IMR-90 (cell line): Measurements from ENCODE around the gene SAA1. TPM values are rescaled to one million over a fixed set of nuclear protein-coding genes. Genes with fewer than 3 reads are reported as not detected.

Source experiments
- ATAC-seq: fragments of 200-7000 bp; cut with Tn5 transposase; 2 replicates; pipeline ENCODE4 v1.9.1; 2020; ENCODE audit warnings: low read depth, mild to moderate bottlenecking, moderate library complexity
- BruUV-seq: library from RNA; stranded (reverse); fragments of 400-500 nt; replicated peaks from 2 replicates; lab custom pipeline; 2021; lab: Mats Ljungman, UMichigan
- CTCF ChIA-PET: fragments of 300-600 bp; formaldehyde crosslinking; extraction: SDS; loops from one replicate; lab custom pipeline; 2021; ENCODE audit warnings: antibody characterized with exemption; lab: Yijun Ruan, JAX
- POLR2A ChIA-PET: fragments of 300-600 bp; sonication (Branson Sonifier 250); formaldehyde crosslinking; loops from one replicate; lab custom pipeline; 2022; ENCODE audit warnings: antibody characterized with exemption; ENCODE audit not compliant: unreplicated experiment; lab: Charles Lee
- DNase-seq: peaks from one replicate; pipeline ENCODE4 v3.0.0; 2013
- H2AFZ ChIP-seq: replicated peaks from 2 replicates; pipeline ENCODE3; 2013; ENCODE audit warnings: low read length, mild to moderate bottlenecking; ENCODE audit not compliant: poor library complexity
- H2AK5ac ChIP-seq: 2 replicates; pipeline ENCODE4 v1.6.1; 2013; ENCODE audit warnings: low read depth, low read length, inconsistent platforms
- H2AK9ac ChIP-seq: replicated peaks from 2 replicates; pipeline ENCODE3; 2013; ENCODE audit warnings: mild to moderate bottlenecking, low read depth, low read length, moderate library complexity; ENCODE audit not compliant: poor library complexity
- H2BK120ac ChIP-seq: 2 replicates; pipeline ENCODE4 v1.6.1; 2013; ENCODE audit warnings: low read depth, low read length, inconsistent platforms
- H2BK15ac ChIP-seq: 3 replicates; pipeline ENCODE4 v1.6.1; 2013; ENCODE audit warnings: low read depth, low read length, inconsistent platforms
- H2BK20ac ChIP-seq: 2 replicates; pipeline ENCODE4 v1.6.1; 2013; ENCODE audit warnings: low read depth, mild to moderate bottlenecking, inconsistent platforms, low read length, moderate library complexity
- H2BK5ac ChIP-seq: 2 replicates; pipeline ENCODE4 v1.6.1; 2013; ENCODE audit warnings: mild to moderate bottlenecking, low read depth, low read length, inconsistent platforms; ENCODE audit not compliant: poor library complexity, severe bottlenecking
- H3K14ac ChIP-seq: replicated peaks from 2 replicates; pipeline ENCODE4 v1.6.1; 2013; ENCODE audit warnings: low read depth, low read length, inconsistent platforms
- H3K18ac ChIP-seq: 2 replicates; pipeline ENCODE4 v1.6.1; 2013; ENCODE audit warnings: low read depth, low read length, control low read depth
- H3K23ac ChIP-seq: 2 replicates; pipeline ENCODE4 v1.6.1; 2013; ENCODE audit warnings: low read depth, low read length, inconsistent platforms
- H3K27ac ChIP-seq: 2 replicates; pipeline ENCODE4 v1.5.1; 2013; ENCODE audit warnings: mild to moderate bottlenecking, control low read depth, low read length; ENCODE audit not compliant: insufficient read depth
- H3K27me3 ChIP-seq: 2 replicates; pipeline ENCODE4 v1.6.1; 2013; ENCODE audit warnings: low read length; ENCODE audit not compliant: control insufficient read depth, insufficient read depth
- H3K36me3 ChIP-seq: 2 replicates; pipeline ENCODE4 v1.6.1; 2013; ENCODE audit warnings: low read length, mixed read lengths; ENCODE audit not compliant: control insufficient read depth, insufficient read depth
- H3K4ac ChIP-seq: 2 replicates; pipeline ENCODE4 v1.6.1; 2013; ENCODE audit warnings: low read depth, low read length, inconsistent platforms
- H3K4me1 ChIP-seq: 2 replicates; pipeline ENCODE4 v1.6.1; 2013; ENCODE audit warnings: low read length, mixed read lengths; ENCODE audit not compliant: control insufficient read depth, insufficient read depth
- H3K4me2 ChIP-seq: 2 replicates; pipeline ENCODE4 v1.6.1; 2013; ENCODE audit warnings: low read depth, mild to moderate bottlenecking, control low read depth, low read length, moderate library complexity
- H3K4me3 ChIP-seq: 2 replicates; pipeline ENCODE4 v1.5.1; 2013; ENCODE audit warnings: low read depth, mild to moderate bottlenecking, control low read depth, low read length, moderate library complexity; ENCODE audit not compliant: insufficient read depth
- H3K56ac ChIP-seq: 2 replicates; pipeline ENCODE4 v1.6.1; 2013; ENCODE audit warnings: low read length, inconsistent platforms; ENCODE audit not compliant: insufficient read depth; ENCODE audit errors: extremely low read depth
- H3K79me1 ChIP-seq, 2 experiments: 2 replicates each; pipeline ENCODE4 v1.6.1; 2013; ENCODE audit warnings: low read length in 2 of 2, inconsistent platforms in 1 of 2, low read depth in 1 of 2
- H3K9ac ChIP-seq: 2 replicates; pipeline ENCODE4 v1.6.1; 2013; ENCODE audit warnings: low read depth, low read length, control low read depth
- H3K9me1 ChIP-seq: 2 replicates; pipeline ENCODE4 v1.6.1; 2013; ENCODE audit warnings: low read length, inconsistent platforms; ENCODE audit not compliant: insufficient read depth
- H3K9me3 ChIP-seq: 2 replicates; pipeline ENCODE4 v1.6.1; 2013; ENCODE audit warnings: low read length; ENCODE audit not compliant: control insufficient read depth, insufficient read depth
- H4K20me1 ChIP-seq: 2 replicates; pipeline ENCODE4 v1.6.1; 2013; ENCODE audit warnings: low read length, inconsistent platforms; ENCODE audit not compliant: insufficient read depth
- H4K5ac ChIP-seq: 2 replicates; pipeline ENCODE4 v1.6.1; 2013; ENCODE audit warnings: mild to moderate bottlenecking, low read depth, low read length, control low read depth
- H4K8ac ChIP-seq, 2 experiments: 2 replicates each; pipeline ENCODE4 v1.6.1; 2013; ENCODE audit warnings: low read depth in 2 of 2, low read length in 2 of 2, control low read depth in 1 of 2, inconsistent platforms in 1 of 2
- H4K91ac ChIP-seq: 2 replicates; pipeline ENCODE4 v1.6.1; 2013; ENCODE audit warnings: low read depth, low read length, inconsistent platforms; ENCODE audit not compliant: insufficient read depth
- CHD1 ChIP-seq: IDR thresholded peaks from 2 replicates; pipeline ENCODE4 v1.6.1; 2012; ENCODE audit warnings: low read depth, low read length, improper control_type of control experiment
- MAFK ChIP-seq: IDR thresholded peaks from 2 replicates; pipeline ENCODE4 v1.6.1; 2012; ENCODE audit warnings: low read depth, low read length, improper control_type of control experiment
- POLR2A ChIP-seq: IDR thresholded peaks from 2 replicates; pipeline ENCODE4 v1.6.1; 2012; ENCODE audit warnings: mild to moderate bottlenecking, low read depth, low read length
- RCOR1 ChIP-seq: IDR thresholded peaks from 2 replicates; pipeline ENCODE4 v1.6.1; 2012; ENCODE audit warnings: mild to moderate bottlenecking, low read length, improper control_type of control experiment; ENCODE audit not compliant: insufficient replicate concordance
- SMC3 ChIP-seq: fragments of 150-350 bp; IDR thresholded peaks from 2 replicates; pipeline ENCODE4 v1.6.1; 2016; ENCODE audit warnings: low read depth, mild to moderate bottlenecking, antibody characterized with exemption, low read length, moderate library complexity
- WGBS, 2 experiments: methylation state at CpG; one replicate each; pipeline versions ENCODE4 v1.1.5 to v1.1.7; 2013; ENCODE audit warnings: missing lambda C conversion rate in 2 of 2; ENCODE audit not compliant: insufficient read length in 1 of 2; ENCODE audit errors: extremely low coverage in 2 of 2; 5-methylcytosine and 5-hydroxymethylcytosine counted together
- dilution Hi-C: fragments of 300-500 bp; cut with HindIII; formaldehyde crosslinking; loops from one replicate; pipeline ENCODE4 v1.14.3; 2018; ENCODE audit warnings: low sequenced_read_pairs; ENCODE audit not compliant: unreplicated experiment
- in situ Hi-C: fragments of 300-500 bp; cut with MboI; formaldehyde crosslinking; loops from 3 replicates; pipeline ENCODE4 v1.14.3; 2019; ENCODE audit warnings: low sequenced_read_pairs, inconsistent platforms, mixed read lengths
- intact Hi-C: fragments of 100-400 bp; cut with micrococcal nuclease; formaldehyde crosslinking; loops from 2 replicates; pipeline ENCODE4 v1.10.0; 2022
- polyA plus RNA-seq, 3 experiments: library from polyadenylated mRNA; depleted of rRNA; stranded (reverse); fragments of >200 nt; gene quantifications; 2 replicates each; pipeline ENCODE4 v1.2.3, GENCODE V29; 2012; ENCODE audit warnings: low replicate concordance in 1 of 3
- total RNA-seq: library from RNA; depleted of rRNA; stranded (reverse); fragments of >200 nt; gene quantifications from 2 replicates; pipeline ENCODE4 v1.2.3, GENCODE V29; 2012

SAA1 gene
- total and polyA plus RNA-seq, 2 of the 4 experiments (the other 2 are of a cell fraction) = not detected

DNA sequence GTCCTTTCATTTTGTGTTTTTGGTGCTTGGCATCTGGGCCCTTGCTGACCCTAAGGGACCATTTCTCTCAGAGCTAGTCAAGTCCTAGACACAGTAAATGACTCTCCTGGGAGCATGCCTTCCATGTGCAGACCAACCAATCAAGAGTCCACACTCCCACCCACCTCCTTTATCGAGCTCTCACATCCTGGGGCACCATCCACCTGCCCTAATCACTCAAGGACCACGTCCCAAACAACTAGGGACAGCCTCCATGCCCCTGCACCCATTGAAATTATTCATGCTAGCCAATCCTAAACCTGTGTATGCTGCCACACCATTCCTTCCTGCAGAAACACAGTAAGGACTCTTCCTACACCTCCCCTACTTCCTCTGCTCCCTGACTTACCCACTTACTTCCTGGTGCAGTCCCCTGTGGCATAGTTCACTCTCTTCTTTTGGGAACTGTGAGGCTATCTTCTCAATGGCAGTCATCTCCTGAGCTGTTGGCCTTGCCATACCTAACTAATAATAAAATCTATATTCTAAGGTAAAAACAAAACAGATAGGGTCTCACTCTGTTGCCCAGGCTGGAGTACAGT lies 11.2 kb upstream of the SAA1 start:
- Histone ChIP-seq H3K9ac (no peak overlapping the region), H2AK9ac (no peak overlapping the region), H3K4me1 (no peaks in the 10 kb centered on the region), H4K8ac (no peak overlapping the region), H2BK15ac (no peak overlapping the region), H2BK120ac (no peak overlapping the region), H3K79me1 (no peaks in the 10 kb centered on the region), H3K27me3 (peaks cover 6% of the 10 kb centered on the region), H3K27ac (no peak overlapping the region), H4K20me1 (no peaks in the 10 kb centered on the region), H4K91ac (no peak overlapping the region), H2AFZ (no peak overlapping the region), H2BK20ac (no peak overlapping the region), H4K5ac (no peak overlapping the region), H3K9me3 (no peaks in the 10 kb centered on the region), H2AK5ac (no peak overlapping the region), H3K4ac (no peak overlapping the region), H3K23ac (no peak overlapping the region), H3K4me3 (no peak overlapping the region), H3K56ac (no peak overlapping the region), H3K14ac (no peak overlapping the region), H2BK5ac (no peak overlapping the region), H3K36me3 (no peaks in the 10 kb centered on the region), H3K18ac (no peak overlapping the region), H3K9me1 (no peaks in the 10 kb centered on the region), H3K4me2 (no peak overlapping the region)
- ATAC-seq = no peak
- CTCF ChIA-PET = no interaction called here
- POLR2A ChIA-PET = no interaction called here
- no peak for DNase-seq
- no peak for TF ChIP-seq MAFK
- no peak for TF ChIP-seq RCOR1
- no peak for TF ChIP-seq CHD1
- no peak for TF ChIP-seq POLR2A
- no peak for TF ChIP-seq SMC3
- dilution Hi-C loops = no loop called here
- BruUV-seq = no TSS peak
- in situ Hi-C loops = no loop called here
- WGBS, 2 experiments = 25% methylated on average over 2 of the region's 2 CpGs; no CpG with 5 or more reads in 1 of the 2 experiments
- intact Hi-C loops = no loop called here
